Fibroblast of pulmonary artery (primary cell): ENCODE measurements around the gene ANO2.

ENCODE experiments used
- DNase-seq: peaks from one replicate; pipeline ENCODE4 v3.0.0-alpha.2; 2010; ENCODE audit warnings: low read depth
- H3K4me3 ChIP-seq: replicated peaks from 2 replicates; pipeline ENCODE4 v1.5.1; 2011; ENCODE audit warnings: low read depth, mild to moderate bottlenecking, control low read depth, low read length, moderate library complexity
- CTCF ChIP-seq: IDR thresholded peaks from 2 replicates; pipeline ENCODE4 v1.5.1; 2011; ENCODE audit warnings: mild to moderate bottlenecking, control low read depth, low read length, inconsistent platforms; ENCODE audit errors: missing control alignments

ANO2 gene

DNA sequence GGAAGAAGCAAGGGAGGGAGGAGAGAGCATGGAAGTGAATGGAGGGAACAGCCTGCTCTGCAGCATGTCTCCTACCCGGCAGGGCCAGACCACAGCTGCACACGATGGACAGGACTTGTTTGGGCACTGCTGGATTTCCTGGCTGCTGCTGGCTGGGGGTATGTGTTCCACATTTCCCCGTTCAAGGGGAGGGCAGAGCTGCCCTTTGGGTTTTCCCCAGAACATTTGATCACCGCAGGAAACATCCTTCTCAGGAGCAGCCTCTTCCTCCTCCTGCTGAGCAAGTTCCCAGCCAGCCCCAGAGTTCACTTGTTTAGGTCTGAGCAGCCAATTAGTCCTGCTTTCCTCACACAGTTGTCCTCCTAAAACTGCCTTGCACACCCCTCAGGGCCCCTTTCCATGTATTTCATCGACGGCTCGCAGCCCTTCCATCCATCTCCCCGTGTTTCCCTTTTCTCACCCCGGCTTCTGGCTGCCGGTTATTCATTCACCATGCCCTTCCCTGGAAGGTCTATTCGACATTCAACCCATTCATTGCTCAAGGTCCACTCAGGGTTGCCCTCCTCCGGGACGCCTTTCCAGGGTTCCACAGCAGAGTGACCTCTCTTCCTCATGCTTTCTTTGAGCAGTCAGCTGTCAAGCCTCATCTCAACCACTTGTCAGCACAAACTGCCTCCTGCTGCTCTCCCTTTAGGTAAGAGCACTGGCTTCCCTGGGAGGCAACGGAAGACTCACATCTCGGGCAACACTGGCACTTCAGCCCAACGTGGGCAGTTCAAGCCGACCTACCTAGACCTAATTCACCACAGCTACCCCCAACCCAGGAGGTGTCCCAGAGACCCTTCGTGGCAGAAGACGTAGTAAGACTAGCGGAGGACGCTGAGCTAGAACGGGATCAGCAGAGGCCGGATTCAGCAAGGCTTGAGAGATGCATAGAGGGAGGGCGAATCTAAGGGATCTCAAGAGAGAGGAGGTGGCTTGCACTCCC lies 20.1 kb upstream of the ANO2 start:
- DNase-seq, result no peak
- H3K4me3 ChIP-seq, result no peak overlapping the region
- no peak for TF ChIP-seq CTCF

- no peak for DNase-seq
- no peak for TF ChIP-seq CTCF
- H3K4me3 ChIP-seq, result no peak overlapping the region
Observed at GRCh38 chr12:5963515-5963914, 18.5 kb upstream of the ANO2 start.

- no peak overlapping the region for H3K4me3 ChIP-seq
- no peak for TF ChIP-seq CTCF
- DNase-seq, result no peak
Observed at GRCh38 chr12:5960783-5961182, 15.7 kb upstream of the ANO2 start.

DNA sequence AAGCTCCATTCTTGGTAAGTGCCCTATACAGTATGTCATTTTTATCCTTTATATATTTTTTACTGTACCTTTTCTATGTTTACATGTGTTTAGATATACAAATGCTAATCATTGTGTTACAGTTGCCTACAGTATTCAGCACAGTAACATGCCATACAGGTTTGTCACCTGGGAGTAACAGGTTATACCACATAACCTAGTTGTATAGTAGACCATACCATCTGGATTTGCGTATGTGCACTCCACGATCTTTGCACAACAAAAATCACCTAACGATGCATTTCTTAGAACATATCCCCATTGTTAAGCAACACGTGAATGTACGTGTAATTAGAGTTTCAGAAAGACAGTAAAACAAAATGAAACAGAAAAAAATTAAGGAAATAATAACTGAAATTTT lies 11.9 kb upstream of the ANO2 start:
- H3K4me3 ChIP-seq, result no peak overlapping the region
- DNase-seq, result no peak
- no peak for TF ChIP-seq CTCF

DNA sequence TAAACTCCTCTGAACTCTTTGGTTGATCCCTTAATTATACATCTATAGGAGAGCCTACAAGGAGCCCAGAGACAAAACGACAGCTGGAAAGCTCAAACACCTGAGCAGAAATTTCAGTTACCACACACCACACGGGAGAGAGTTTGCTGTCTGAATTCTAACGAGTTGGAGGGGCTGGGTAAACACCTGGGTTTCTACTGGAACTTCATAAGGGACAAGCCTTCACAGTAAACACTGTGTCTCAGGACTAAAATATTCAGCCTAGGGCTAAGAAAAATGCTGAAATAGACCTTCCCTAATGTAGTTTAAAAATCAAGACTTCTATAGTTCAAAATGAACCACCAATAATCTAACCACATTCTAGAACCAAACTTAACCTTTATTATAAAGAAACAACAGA lies 9.6 kb upstream of the ANO2 start:
- H3K4me3 ChIP-seq, result no peak overlapping the region
- no peak for TF ChIP-seq CTCF
- DNase-seq, result no peak

DNA sequence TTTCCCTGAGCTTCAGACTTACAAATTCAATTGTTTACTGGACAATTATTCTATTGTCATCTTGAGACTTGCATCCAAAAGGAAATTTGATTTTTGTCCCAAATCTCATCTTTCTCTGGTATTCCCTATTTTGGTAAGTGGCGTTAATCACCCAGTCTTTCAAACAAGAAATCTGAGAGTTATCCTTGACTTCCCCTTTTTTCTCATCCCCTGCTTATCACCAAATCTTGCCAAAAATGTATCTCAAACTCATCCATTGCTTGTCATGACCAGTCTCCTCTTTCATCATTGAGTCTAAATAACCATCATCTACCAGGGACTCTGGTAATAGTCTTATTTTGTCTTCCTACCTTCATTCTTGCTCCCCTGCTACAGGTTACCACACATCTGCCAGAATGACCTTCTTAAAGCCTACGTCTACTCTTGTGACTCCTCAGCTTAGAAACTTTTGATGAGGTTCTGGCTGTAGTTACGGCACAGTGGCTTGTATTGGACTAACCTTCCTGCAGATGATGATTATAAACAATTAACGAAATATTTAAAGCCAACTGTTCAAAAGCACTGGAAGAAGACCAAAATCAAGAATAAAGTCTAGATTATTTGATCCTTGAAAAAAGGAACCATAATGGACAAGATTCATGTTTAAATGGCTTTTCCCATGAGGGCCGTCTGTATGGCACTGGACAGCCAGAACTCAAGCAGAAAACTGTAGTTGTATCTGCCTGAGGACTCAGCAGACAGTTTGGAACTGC lies 9.0 kb upstream of the ANO2 start:
- DNase-seq, result no peak
- no peak overlapping the region for H3K4me3 ChIP-seq
- no peak for TF ChIP-seq CTCF
